ENCODE data around the gene ASXL1. TPM values are rescaled to one million over a fixed set of nuclear protein-coding genes. Genes with fewer than 3 reads are reported as not detected.

ASXL1 gene
- total and polyA plus RNA-seq, 9 of the 15 experiments (the other 6 are each of a cell fraction or from before 2014, with no cell fraction given): 6.5 to 65.3 (median 32.3) TPM

- TF ChIP-seq ZNF512 (tag; IDR thresholded peaks at IDR 0.05) (peak; percentile 82), BACH1 (tag; IDR thresholded peaks at IDR 0.05) (no peak), ZSCAN29 (IDR thresholded peaks at IDR 0.05) (no peak), SUPT5H (IDR thresholded peaks at IDR 0.05) (no peak), PHTF2 (CRISPR knock-in tag; IDR thresholded peaks at IDR 0.05) (no peak), SRSF7 (optimal IDR thresholded peaks at IDR 0.05; ENCODE audit: low read depth, low read length) (no peak), ETV1 (tag; conservative IDR thresholded peaks at IDR 0.05; ENCODE audit: low read depth) (no peak), ZC3H11A (IDR thresholded peaks at IDR 0.05; ENCODE audit: low read depth, low read length) (no peak), EHMT2 (IDR thresholded peaks at IDR 0.05) (no peak), ZNF280A (IDR thresholded peaks at IDR 0.05; ENCODE audit: low read depth, partially characterized antibody) (peak; percentile 21), ZNF274 (IDR thresholded peaks at IDR 0.05; ENCODE audit: borderline replicate concordance, low read depth, low read length) (no peak), ZNF589 (CRISPR knock-in tag; IDR thresholded peaks at IDR 0.05; ENCODE audit: low read depth) (no peak), GTF2B (IDR thresholded peaks at IDR 0.05; ENCODE audit: extremely low read depth, insufficient read length) (no peak)
Measured at GRCh38 chr20:32488066-32488838, 130.1 kb downstream of the ASXL1 start (continued).

Other genes with a start within 250 kb of the ASXL1 start
- gene TM9SF4, start 248.6 kb upstream of the ASXL1 start, total RNA-seq (2014; rRNA removed): 14.5 and 22.1 TPM in 2 replicates
- gene TM9SF4, start 248.6 kb upstream of the ASXL1 start, total RNA-seq (2014; rRNA removed; fragmentation: Illumina TruSeq; extraction: Trizol): 19.7 and 20.9 TPM in 2 replicates
- gene TM9SF4, start 248.6 kb upstream of the ASXL1 start, total RNA-seq (2015; rRNA removed; fragmentation: Illumina TruSeq; extraction: Trizol): 25.6 and 29.2 TPM in 2 replicates
- gene TM9SF4, start 248.6 kb upstream of the ASXL1 start, total RNA-seq (2021): 35.0 and 37.9 TPM in 2 replicates
- 39.7 and 54.8 TPM in 2 replicates for gene TM9SF4, start 248.6 kb upstream of the ASXL1 start, polyA plus RNA-seq (2011; rRNA removed)
- 41.0 and 46.3 TPM in 2 replicates for gene TM9SF4, start 248.6 kb upstream of the ASXL1 start, polyA plus RNA-seq (2014; fragmentation: Illumina TruSeq; extraction: Trizol)
- gene TM9SF4, start 248.6 kb upstream of the ASXL1 start, polyA plus RNA-seq (2014; fragmentation: Nextera tagmentation; extraction: Ambion mirVana): 10 to 100 TPM; 15.9 to 20.2 TPM
- gene TM9SF4, start 248.6 kb upstream of the ASXL1 start, polyA plus RNA-seq (2014; rRNA removed): 26.9 and 30.2 TPM in 2 replicates
- 4.0 and 5.5 TPM in 2 replicates for gene PLAGL2, start 150.6 kb upstream of the ASXL1 start, total RNA-seq (2014; rRNA removed)
- gene PLAGL2, start 150.6 kb upstream of the ASXL1 start, total RNA-seq (2014; rRNA removed; fragmentation: Illumina TruSeq; extraction: Trizol): 5.6 and 6.4 TPM in 2 replicates
- 6.2 and 6.7 TPM in 2 replicates for gene PLAGL2, start 150.6 kb upstream of the ASXL1 start, total RNA-seq (2015; rRNA removed; fragmentation: Illumina TruSeq; extraction: Trizol)
- gene PLAGL2, start 150.6 kb upstream of the ASXL1 start, total RNA-seq (2021): 20.1 and 21.8 TPM in 2 replicates
- 7.1 and 7.2 TPM in 2 replicates for gene PLAGL2, start 150.6 kb upstream of the ASXL1 start, polyA plus RNA-seq (2011; rRNA removed)
- gene PLAGL2, start 150.6 kb upstream of the ASXL1 start, polyA plus RNA-seq (2014; fragmentation: Illumina TruSeq; extraction: Trizol): 21.8 and 24.3 TPM in 2 replicates
- 1 to 10 TPM; 3.1 to 5.3 TPM for gene PLAGL2, start 150.6 kb upstream of the ASXL1 start, polyA plus RNA-seq (2014; fragmentation: Nextera tagmentation; extraction: Ambion mirVana)
- 10.6 and 11.4 TPM in 2 replicates for gene PLAGL2, start 150.6 kb upstream of the ASXL1 start, polyA plus RNA-seq (2014; rRNA removed)
- gene POFUT1, start 150.5 kb upstream of the ASXL1 start, total RNA-seq (2014; rRNA removed): 23.5 and 29.4 TPM in 2 replicates
- 25.7 and 25.9 TPM in 2 replicates for gene POFUT1, start 150.5 kb upstream of the ASXL1 start, total RNA-seq (2014; rRNA removed; fragmentation: Illumina TruSeq; extraction: Trizol)
- gene POFUT1, start 150.5 kb upstream of the ASXL1 start, total RNA-seq (2015; rRNA removed; fragmentation: Illumina TruSeq; extraction: Trizol): 32.8 and 33.2 TPM in 2 replicates
- 38.2 and 44.7 TPM in 2 replicates for gene POFUT1, start 150.5 kb upstream of the ASXL1 start, total RNA-seq (2021)
- gene POFUT1, start 150.5 kb upstream of the ASXL1 start, polyA plus RNA-seq (2011; rRNA removed): 21.3 and 21.6 TPM in 2 replicates
- gene POFUT1, start 150.5 kb upstream of the ASXL1 start, polyA plus RNA-seq (2014; fragmentation: Illumina TruSeq; extraction: Trizol): 32.7 and 34.3 TPM in 2 replicates
- gene POFUT1, start 150.5 kb upstream of the ASXL1 start, polyA plus RNA-seq (2014; fragmentation: Nextera tagmentation; extraction: Ambion mirVana): 1 to 10 TPM; 3.5 to 6.0 TPM
- 22.7 and 24.8 TPM in 2 replicates for gene POFUT1, start 150.5 kb upstream of the ASXL1 start, polyA plus RNA-seq (2014; rRNA removed)
- 6.3 and 7.8 TPM in 2 replicates for gene KIF3B, start 80.7 kb upstream of the ASXL1 start, total RNA-seq (2014; rRNA removed)
- 9.6 and 11.5 TPM in 2 replicates for gene KIF3B, start 80.7 kb upstream of the ASXL1 start, total RNA-seq (2014; rRNA removed; fragmentation: Illumina TruSeq; extraction: Trizol)
- 8.4 and 8.6 TPM in 2 replicates for gene KIF3B, start 80.7 kb upstream of the ASXL1 start, total RNA-seq (2015; rRNA removed; fragmentation: Illumina TruSeq; extraction: Trizol)
- 9.1 and 9.8 TPM in 2 replicates for gene KIF3B, start 80.7 kb upstream of the ASXL1 start, total RNA-seq (2021)
- gene KIF3B, start 80.7 kb upstream of the ASXL1 start, polyA plus RNA-seq (2011; rRNA removed): 6.8 and 12.3 TPM in 2 replicates
- 11.5 and 11.7 TPM in 2 replicates for gene KIF3B, start 80.7 kb upstream of the ASXL1 start, polyA plus RNA-seq (2014; fragmentation: Illumina TruSeq; extraction: Trizol)
- 1 to 10 TPM; 2.9 to 3.6 TPM for gene KIF3B, start 80.7 kb upstream of the ASXL1 start, polyA plus RNA-seq (2014; fragmentation: Nextera tagmentation; extraction: Ambion mirVana)
- gene KIF3B, start 80.7 kb upstream of the ASXL1 start, polyA plus RNA-seq (2014; rRNA removed): 7.2 and 7.7 TPM in 2 replicates
- 14.8 and 17.9 TPM in 2 replicates for gene NOL4L, start 227.0 kb downstream of the ASXL1 start, total RNA-seq (2014; rRNA removed)
- gene NOL4L, start 227.0 kb downstream of the ASXL1 start, total RNA-seq (2014; rRNA removed; fragmentation: Illumina TruSeq; extraction: Trizol): 9.7 and 10.6 TPM in 2 replicates
- 13.8 and 14.1 TPM in 2 replicates for gene NOL4L, start 227.0 kb downstream of the ASXL1 start, total RNA-seq (2015; rRNA removed; fragmentation: Illumina TruSeq; extraction: Trizol)
- 33.2 and 36.2 TPM in 2 replicates for gene NOL4L, start 227.0 kb downstream of the ASXL1 start, total RNA-seq (2021)
- 11.6 and 15.4 TPM in 2 replicates for gene NOL4L, start 227.0 kb downstream of the ASXL1 start, polyA plus RNA-seq (2011; rRNA removed)
- 14.8 and 16.0 TPM in 2 replicates for gene NOL4L, start 227.0 kb downstream of the ASXL1 start, polyA plus RNA-seq (2014; fragmentation: Illumina TruSeq; extraction: Trizol)
- 1 to 10 TPM; 5.1 to 6.6 TPM for gene NOL4L, start 227.0 kb downstream of the ASXL1 start, polyA plus RNA-seq (2014; fragmentation: Nextera tagmentation; extraction: Ambion mirVana)
- 13.6 and 15.9 TPM in 2 replicates for gene NOL4L, start 227.0 kb downstream of the ASXL1 start, polyA plus RNA-seq (2014; rRNA removed)